Suppressor macrophage treated with lipopolysaccharide for 1 hour (primary cell): Measurements from ENCODE around the gene ARHGAP25.

Experiments
- DNase-seq, 3 donors: peaks; one replicate each; pipeline ENCODE4 v3.0.0-alpha.2; 2020 to 2022

Gene ARHGAP25

GRCh38 chr2:68871159-68871764, 136.7 kb downstream of the ARHGAP25 start, which contains the start of gene BMP10:
Gene BMP10 (minus strand): TSS chr2:68871397. CDS start chr2:68871358, 39 bp downstream.
- no peak for DNase-seq
